H1 (cell line): ENCODE measurements around the gene COL4A2. TPM values are rescaled to one million over a fixed set of nuclear protein-coding genes. Genes with fewer than 3 reads are reported as not detected.

Source experiments
- CTCF ChIA-PET: fragments of 300-600 bp; sonication (Branson Sonifier 250); formaldehyde crosslinking; loops from one replicate; lab custom pipeline; 2021; ENCODE audit not compliant: partially characterized antibody; lab: Charles Lee
- POLR2A ChIA-PET: fragments of 300-600 bp; sonication (Branson Sonifier 250); formaldehyde crosslinking; loops from one replicate; lab custom pipeline; 2021; ENCODE audit warnings: inconsistent platforms; ENCODE audit not compliant: partially characterized antibody; lab: Charles Lee
- DNase-seq, 2 experiments: peaks; one replicate each; pipeline versions ENCODE4 v3.0.0 to v3.0.0-alpha.2; 2010 to 2022; ENCODE audit warnings: low spot score in 2 of 2, low read depth in 1 of 2, mixed read lengths in 1 of 2
- FAIRE-seq: peaks from 2 replicates; lab custom pipeline; 2011; peaks lifted over from hg19 to GRCh38; lab: Jason Lieb, UNC
- H2AFZ ChIP-seq: 2 replicates; pipeline ENCODE4 v1.8.1; 2012; ENCODE audit warnings: low read length, inconsistent platforms
- H2AK5ac ChIP-seq: 2 replicates; pipeline ENCODE4 v1.6.1; 2013; ENCODE audit warnings: low read depth, low read length
- H2BK120ac ChIP-seq: replicated peaks from 2 replicates; pipeline ENCODE3; 2013; ENCODE audit warnings: low read depth, low read length, inconsistent platforms
- H2BK12ac ChIP-seq: 2 replicates; pipeline ENCODE4 v1.6.1; 2013; ENCODE audit warnings: low read depth, low read length
- H2BK15ac ChIP-seq: 2 replicates; pipeline ENCODE4 v1.6.1; 2013; ENCODE audit warnings: low read length
- H2BK20ac ChIP-seq: 2 replicates; pipeline ENCODE4 v1.6.1; 2013; ENCODE audit warnings: low read length
- H2BK5ac ChIP-seq: 2 replicates; pipeline ENCODE4 v1.6.1; 2013; ENCODE audit warnings: low read depth, low read length
- H3K14ac ChIP-seq: 2 replicates; pipeline ENCODE4 v1.6.1; 2013; ENCODE audit warnings: inconsistent platforms; ENCODE audit not compliant: insufficient read length
- H3K18ac ChIP-seq: 2 replicates; pipeline ENCODE4 v1.6.1; 2013; ENCODE audit warnings: low read length; ENCODE audit errors: extremely low read depth
- H3K23ac ChIP-seq: 2 replicates; pipeline ENCODE4 v1.6.1; 2013; ENCODE audit warnings: inconsistent platforms; ENCODE audit not compliant: insufficient read length
- H3K23me2 ChIP-seq: 2 replicates; pipeline ENCODE4 v1.6.1; 2013; ENCODE audit warnings: low read depth, low read length
- H3K27ac ChIP-seq: 2 replicates; pipeline ENCODE4 v1.6.1; 2011; ENCODE audit warnings: low read depth, low read length, inconsistent platforms
- H3K27me3 ChIP-seq, 4 experiments: replicated peaks in 1 of 4; 1 replicate in 1 of 4; 2 replicates in 3 of 4; pipeline versions ENCODE4 v1.6.1 to v1.8.1; 2011 to 2013; ENCODE audit warnings: low read length in 3 of 4, mild to moderate bottlenecking in 3 of 4, inconsistent platforms in 2 of 4, mixed read lengths in 2 of 4, moderate library complexity in 1 of 4; ENCODE audit not compliant: control insufficient read depth in 3 of 4, insufficient read depth in 3 of 4; ENCODE audit errors: extremely low read depth in 1 of 4
- H3K36me3 ChIP-seq, 4 experiments: 2 replicates each; pipeline versions ENCODE4 v1.6.1 to v1.8.1; 2011 to 2013; ENCODE audit warnings: mild to moderate bottlenecking in 4 of 4, low read length in 3 of 4, moderate library complexity in 2 of 4, control low read depth in 1 of 4, inconsistent platforms in 1 of 4; ENCODE audit not compliant: insufficient read depth in 4 of 4, control insufficient read depth in 2 of 4
- H3K4ac ChIP-seq: replicated peaks from 2 replicates; pipeline ENCODE3; 2013; ENCODE audit warnings: low read length, low read depth, mixed read lengths, inconsistent platforms; ENCODE audit not compliant: insufficient read length
- H3K4me1 ChIP-seq, 4 experiments: replicated peaks in 1 of 4; 1 replicate in 1 of 4; 2 replicates in 3 of 4; pipeline versions ENCODE4 v1.6.1 to v1.8.1; 2011 to 2013; ENCODE audit warnings: low read length in 3 of 4, inconsistent platforms in 2 of 4, mixed read lengths in 1 of 4; ENCODE audit not compliant: insufficient read depth in 4 of 4, control insufficient read depth in 3 of 4
- H3K4me2 ChIP-seq, 2 experiments: 2 replicates each; pipeline versions ENCODE4 v1.6.1 to v1.8.1; 2011 to 2013; ENCODE audit warnings: low read depth in 2 of 2, low read length in 2 of 2, control low read depth in 1 of 2, inconsistent platforms in 1 of 2, mild to moderate bottlenecking in 1 of 2; ENCODE audit not compliant: insufficient read depth in 1 of 2
- H3K4me3 ChIP-seq, 4 experiments: fragments of 200-600, 300-600 bp in 1 of 4; sonication (generic), shearing (Covaris generic), sonication (Bioruptor Twin) in 1 of 4; 2 replicates each; pipeline versions ENCODE4 v1.5.1 to v1.8.1; 2011 to 2016; ENCODE audit warnings: low read length in 4 of 4, low read depth in 3 of 4, control low read depth in 2 of 4, inconsistent platforms in 2 of 4, mild to moderate bottlenecking in 2 of 4, mixed read lengths in 1 of 4, moderate library complexity in 1 of 4; ENCODE audit not compliant: insufficient read depth in 2 of 4; ENCODE audit errors: extremely low read depth in 1 of 4
- H3K56ac ChIP-seq: replicated peaks from 2 replicates; pipeline ENCODE3; 2013; ENCODE audit warnings: low read depth, mild to moderate bottlenecking, mixed read lengths, low read length, inconsistent platforms; ENCODE audit not compliant: insufficient read length
- H3K79me1 ChIP-seq: 2 replicates; pipeline ENCODE4 v1.6.1; 2013; ENCODE audit warnings: low read depth, low read length, control low read depth
- H3K79me2 ChIP-seq, 2 experiments: 2 replicates each; pipeline versions ENCODE4 v1.6.1 to v1.8.1; 2012 to 2013; ENCODE audit warnings: low read length in 2 of 2, mild to moderate bottlenecking in 2 of 2, inconsistent platforms in 1 of 2; ENCODE audit not compliant: insufficient read depth in 2 of 2, control insufficient read depth in 1 of 2
- H3K9ac ChIP-seq, 4 experiments: replicated peaks in 1 of 4; 1 replicate in 1 of 4; 2 replicates in 3 of 4; pipeline versions ENCODE4 v1.6.1 to v1.8.1; 2011 to 2013; ENCODE audit warnings: low read depth in 3 of 4, low read length in 3 of 4, control low read depth in 2 of 4, mild to moderate bottlenecking in 2 of 4, moderate library complexity in 2 of 4, inconsistent platforms in 1 of 4; ENCODE audit errors: extremely low read depth in 1 of 4
- H3K9me3 ChIP-seq, 2 experiments: 2 replicates each; pipeline versions ENCODE4 v1.6.1 to v1.8.1; 2012 to 2013; ENCODE audit warnings: mild to moderate bottlenecking in 2 of 2, moderate library complexity in 2 of 2, control low read depth in 1 of 2, inconsistent platforms in 1 of 2, low read depth in 1 of 2, low read length in 1 of 2, mixed read lengths in 1 of 2; ENCODE audit not compliant: insufficient read depth in 2 of 2
- H4K20me1 ChIP-seq, 2 experiments: replicated peaks in 1 of 2; 2 replicates each; pipeline versions ENCODE3 to v1.8.1; 2011 to 2013; ENCODE audit warnings: inconsistent platforms in 2 of 2, low read length in 2 of 2, mild to moderate bottlenecking in 1 of 2; ENCODE audit not compliant: insufficient read depth in 2 of 2, control insufficient read depth in 1 of 2
- H4K5ac ChIP-seq: 2 replicates; pipeline ENCODE4 v1.6.1; 2013; ENCODE audit warnings: low read length, low read depth, mixed read lengths, inconsistent platforms; ENCODE audit not compliant: insufficient read length
- H4K8ac ChIP-seq: 2 replicates; pipeline ENCODE4 v1.8.0; 2013; ENCODE audit warnings: mild to moderate bottlenecking, moderate library complexity, low read length, inconsistent platforms; ENCODE audit not compliant: insufficient read depth; ENCODE audit errors: extremely low read depth
- H4K91ac ChIP-seq: replicated peaks from 2 replicates; pipeline ENCODE3; 2013; ENCODE audit warnings: low read length, mixed read lengths, inconsistent platforms; ENCODE audit not compliant: insufficient read length
- ATF3 ChIP-seq: IDR thresholded peaks from 2 replicates; pipeline ENCODE4 v1.6.1; 2011; ENCODE audit warnings: low read depth, mild to moderate bottlenecking, low read length; ENCODE audit not compliant: insufficient read depth
- BACH1 ChIP-seq: IDR thresholded peaks from 2 replicates; pipeline ENCODE4 v1.6.1; 2012; ENCODE audit warnings: low read length, improper control_type of control experiment
- CHD2 ChIP-seq: IDR thresholded peaks from 2 replicates; pipeline ENCODE4 v1.6.1; 2012; ENCODE audit warnings: low read length, improper control_type of control experiment
- E2F6 ChIP-seq: IDR thresholded peaks from 2 replicates; pipeline ENCODE4 v1.6.1; 2012; ENCODE audit warnings: inconsistent platforms
- EGR1 ChIP-seq: IDR thresholded peaks from 2 replicates; pipeline ENCODE4 v1.6.1; 2011; ENCODE audit warnings: low read depth, low read length, borderline replicate concordance
- FOSL1 ChIP-seq: IDR thresholded peaks from 2 replicates; pipeline ENCODE4 v1.6.1; 2011; ENCODE audit warnings: mild to moderate bottlenecking, low read depth, low read length, moderate library complexity; ENCODE audit not compliant: insufficient read depth
- GTF2F1 ChIP-seq: IDR thresholded peaks from 2 replicates; pipeline ENCODE4 v1.6.1; 2012; ENCODE audit warnings: low read depth, low read length, improper control_type of control experiment, borderline replicate concordance
- KDM1A ChIP-seq: fragments of 200-600, 300-600 bp; sonication (generic); IDR thresholded peaks from 2 replicates; pipeline ENCODE4 v1.7.1; 2016; ENCODE audit warnings: mild to moderate bottlenecking, low read length, borderline replicate concordance
- POLR2AphosphoS5 ChIP-seq: IDR thresholded peaks from 2 replicates; pipeline ENCODE4 v1.6.1; 2011; ENCODE audit warnings: low read depth, low read length
- POU5F1 ChIP-seq: IDR thresholded peaks from 2 replicates; pipeline ENCODE4 v1.6.1; 2011; ENCODE audit warnings: low read depth, mild to moderate bottlenecking, low read length, moderate library complexity
- SAP30 ChIP-seq: fragments of 300-600 bp; sonication (generic); IDR thresholded peaks from 2 replicates; pipeline ENCODE4 v1.7.1; 2012; ENCODE audit warnings: low read length, moderate library complexity, mild to moderate bottlenecking, inconsistent platforms; ENCODE audit not compliant: insufficient read depth, insufficient replicate concordance
- SP4 ChIP-seq: IDR thresholded peaks from 2 replicates; pipeline ENCODE4 v1.6.1; 2012; ENCODE audit warnings: low read length, inconsistent platforms
- SRF ChIP-seq: IDR thresholded peaks from 2 replicates; pipeline ENCODE4 v1.6.1; 2011; ENCODE audit warnings: mild to moderate bottlenecking, low read depth, low read length, moderate library complexity
- USF2 ChIP-seq: IDR thresholded peaks from 2 replicates; pipeline ENCODE4 v1.6.1; 2011; ENCODE audit warnings: low read length, improper control_type of control experiment
- polyA plus RNA-seq, 7 experiments: library from polyadenylated mRNA; depleted of rRNA in 3 of 7; stranded (reverse) in 5 of 7; unstranded in 2 of 7; fragments of >200 nt in 5 of 7; fragments of 200-250 nt in 2 of 7; gene quantifications; 1 replicate in 5 of 7; 2 replicates in 1 of 7; 4 replicates in 1 of 7; pipeline versions ENCODE4 v1.2.1 to v1.2.3, GENCODE V29; 2011 to 2013; ENCODE audit warnings: missing spikeins in 2 of 7, mixed read lengths in 2 of 7
- total RNA-seq: library from RNA; stranded (reverse); fragmentation: NEBNext Ultra II Directional; extraction: Animal tissue kit (Norgen Biotek cat#: 25700); gene quantifications from 2 replicates; pipeline ENCODE4 v1.2.1, GENCODE V29; 2021

The COL4A2 gene
- total and polyA plus RNA-seq, 2 of the 8 experiments (the other 6 are each of a cell fraction or from before 2014, with no cell fraction given) = 80.4 to 87.3 TPM

GRCh38 chr13:110372676-110373075 is 65.6 kb downstream of the COL4A2 start:
- H4K20me1 ChIP-seq = peaks cover 2 to 3% of the 10 kb centered on the region in 2 experiments
- no peaks in the 10 kb centered on the region for H3K27me3 ChIP-seq
- no peak overlapping the region for H2BK12ac ChIP-seq
- no peaks in the 10 kb centered on the region for H3K9me3 ChIP-seq
- H3K56ac ChIP-seq = no peak overlapping the region
- no peak overlapping the region for H2AFZ ChIP-seq
- no peaks in the 10 kb centered on the region for H3K79me2 ChIP-seq
- DNase-seq (no peak), FAIRE-seq (no peak)
- no peak overlapping the region for H4K91ac ChIP-seq
- H3K36me3 ChIP-seq = no peaks in the 10 kb centered on the region
- no peak overlapping the region for H3K4ac ChIP-seq
- no peak overlapping the region for H2BK20ac ChIP-seq
- H2BK5ac ChIP-seq = no peak overlapping the region
- H3K18ac ChIP-seq = no peak overlapping the region
- H3K23me2 ChIP-seq = no peaks in the 10 kb centered on the region
- H3K9ac ChIP-seq = no peak overlapping the region
- H3K4me2 ChIP-seq = no peak overlapping the region
- no peaks in the 10 kb centered on the region for H3K79me1 ChIP-seq
- no peak overlapping the region for H3K14ac ChIP-seq
- H3K27ac ChIP-seq = no peak overlapping the region
- no peaks in the 10 kb centered on the region for H3K4me1 ChIP-seq
- H4K8ac ChIP-seq = no peak overlapping the region
- no peak overlapping the region for H2BK120ac ChIP-seq
- H2AK5ac ChIP-seq = no peak overlapping the region
- POLR2A ChIA-PET = interaction anchor here (1.4 kb wide), 1 partner anchor 10 kb away, joined by 3 read pairs; no protein-coding TSS in a partner anchor
- no peak overlapping the region for H4K5ac ChIP-seq
- H3K23ac ChIP-seq = no peak overlapping the region
- H3K4me3 ChIP-seq = no peak overlapping the region
- CTCF ChIA-PET = interaction anchor here (0.6 to 4.6 kb wide), 7 partner anchors 11 to 105 kb away, joined by 3 to 20 read pairs (median 4); no protein-coding TSS in a partner anchor
- no peak overlapping the region for H2BK15ac ChIP-seq
- no peak for TF ChIP-seq CHD2
- no peak for TF ChIP-seq ATF3
- TF ChIP-seq GTF2F1 = no peak
- no peak for TF ChIP-seq FOSL1
- TF ChIP-seq SRF = no peak
- no peak for TF ChIP-seq BACH1
- no peak for TF ChIP-seq E2F6
- TF ChIP-seq EGR1 = no peak
- TF ChIP-seq SAP30 = no peak
- TF ChIP-seq SP4 = no peak
- no peak for TF ChIP-seq KDM1A
- TF ChIP-seq POU5F1 = no peak
- TF ChIP-seq USF2 = no peak
- no peak for TF ChIP-seq POLR2AphosphoS5
